ENCODE data around the gene MAP3K14.
"Not testable (repeated sequence)": the region's sequence is repeated elsewhere in the genome, so short reads cannot be mapped to it uniquely, and the experiment has no call there.

MAP3K14 gene

DNA sequence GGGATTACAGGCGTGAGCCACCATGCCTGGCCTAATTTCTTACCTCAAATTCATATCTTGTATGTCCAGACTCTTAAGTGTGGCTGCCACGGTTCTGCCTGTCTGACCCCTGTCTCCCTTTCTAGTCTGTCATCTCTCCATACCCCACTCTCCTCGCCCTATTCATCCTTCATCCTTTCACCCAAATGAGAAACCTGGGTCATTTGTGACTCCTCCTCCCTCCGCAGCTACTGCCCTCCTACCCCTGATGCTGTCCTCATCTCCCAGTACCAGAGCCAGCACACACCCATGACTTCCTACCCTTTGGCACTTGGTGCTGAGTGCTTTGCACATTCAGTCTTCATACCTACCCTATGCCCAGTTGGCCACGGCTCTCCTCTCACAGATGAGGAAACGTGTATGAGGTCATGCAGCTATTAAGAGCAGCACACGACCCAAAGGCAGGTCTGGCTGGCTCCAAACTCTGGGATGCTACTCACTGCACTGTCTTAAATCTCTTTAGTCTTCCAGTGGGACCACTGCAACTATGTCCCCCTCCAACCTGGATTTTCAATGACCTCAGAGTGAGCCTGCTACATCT is 56.5 kb downstream of the MAP3K14 start:
- DNase-seq (ENCODE audit: low read depth in 2 of 2): no peak

DNA sequence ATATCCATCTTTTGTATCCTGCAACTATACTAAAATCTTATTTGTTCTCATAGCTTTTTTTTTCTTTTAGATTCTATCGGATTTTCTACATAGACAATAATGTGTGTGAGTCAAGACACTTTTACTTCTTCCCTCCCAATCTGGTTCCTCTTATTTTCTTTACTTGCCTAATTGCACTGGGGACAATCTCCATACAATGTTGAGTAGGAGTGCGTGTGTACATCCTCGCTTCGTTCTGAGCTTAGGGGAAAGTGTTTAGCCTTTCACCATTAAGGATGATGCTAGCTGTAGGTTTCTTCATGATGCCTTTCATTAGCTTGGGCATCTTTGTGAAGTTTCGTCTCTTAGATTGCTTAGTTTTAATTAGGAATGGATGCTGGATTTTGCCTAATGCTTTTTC is 57.8 kb downstream of the MAP3K14 start:
- no peak for DNase-seq (ENCODE audit: low read depth in 2 of 2)

DNA sequence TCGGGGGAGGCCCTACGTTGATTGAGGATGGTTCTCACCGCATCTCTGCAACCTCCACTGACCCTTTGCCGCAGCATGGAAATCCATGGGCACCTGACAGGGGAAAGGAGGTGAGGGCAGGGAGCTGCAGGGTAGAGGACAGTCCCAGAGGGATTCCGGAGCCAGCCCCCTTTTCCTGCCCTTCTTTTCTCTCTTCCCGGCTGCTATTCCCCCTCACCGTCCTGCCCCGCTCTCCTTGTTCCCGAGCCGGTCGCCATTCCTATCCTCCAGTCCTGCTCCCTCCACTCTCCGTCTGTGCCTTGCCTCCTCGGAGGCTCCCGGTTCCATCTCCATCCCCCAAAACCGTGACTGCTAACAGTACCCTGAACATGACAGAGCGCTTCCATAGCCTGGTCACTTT is 59.7 kb downstream of the MAP3K14 start:
- no peak for DNase-seq (ENCODE audit: low read depth in 2 of 2)

DNA sequence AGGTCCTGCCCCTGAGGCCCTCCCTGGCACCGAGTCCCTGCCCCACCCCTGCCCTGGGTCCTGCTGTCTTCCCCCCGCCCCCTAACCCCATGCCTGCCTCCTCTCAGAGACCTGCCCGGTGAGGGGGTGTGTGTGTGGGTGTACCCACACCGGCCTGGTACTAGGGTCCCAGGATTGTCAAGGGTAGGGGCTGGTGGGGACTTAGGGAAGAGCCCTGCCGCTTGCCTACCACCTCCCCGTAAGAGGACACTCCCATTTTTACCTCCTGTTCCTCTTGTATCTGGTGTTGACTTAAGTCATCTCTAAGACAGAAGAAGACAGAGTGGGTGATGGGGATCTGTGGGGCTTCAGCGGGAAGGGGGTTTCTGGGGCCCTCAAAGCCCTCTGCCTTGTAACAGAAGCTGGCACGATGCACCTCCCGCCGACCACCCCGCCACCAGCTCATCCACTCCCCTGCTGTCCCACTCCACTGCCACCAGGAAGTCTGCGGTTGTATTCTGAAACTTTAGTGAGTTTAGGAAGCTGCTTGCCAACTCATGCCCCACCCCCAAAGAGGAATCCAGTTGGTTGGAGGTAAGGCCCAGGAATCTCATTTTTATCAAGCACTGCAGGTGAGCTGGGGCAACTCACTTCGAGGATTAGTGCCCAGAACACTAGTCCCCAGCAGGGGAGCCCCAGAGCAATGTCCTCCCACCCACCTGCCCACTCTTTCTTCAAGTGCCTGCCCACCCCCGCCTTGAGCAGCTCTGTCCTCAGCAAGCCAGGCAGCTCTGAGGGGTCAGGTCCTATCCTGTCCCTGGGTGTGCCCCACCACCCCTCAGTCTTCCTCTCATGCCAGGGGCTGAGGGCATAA is 60.5 kb downstream of the MAP3K14 start:
- DNase-seq (ENCODE audit: low read depth in 2 of 2): no peak

DNA sequence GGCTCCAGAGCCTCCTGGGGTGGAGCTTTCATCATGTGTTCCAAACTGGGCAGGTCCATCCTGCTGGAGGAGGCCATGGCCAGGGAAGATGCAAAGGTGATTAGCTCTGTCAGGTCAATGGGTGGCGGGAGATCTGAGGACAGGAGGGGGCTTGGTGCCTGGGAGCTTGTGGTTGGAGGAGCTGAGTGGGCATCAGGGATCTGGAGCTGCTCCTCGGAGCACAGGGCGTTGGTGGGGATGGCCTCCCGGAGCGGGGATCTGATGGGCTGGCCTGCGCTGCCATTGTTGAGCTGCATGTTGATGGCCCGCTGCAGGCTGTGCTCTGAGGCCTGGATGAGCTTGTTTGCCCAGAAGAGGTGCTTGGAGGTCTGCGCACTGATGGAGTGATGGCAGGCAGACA is 61.5 kb downstream of the MAP3K14 start:
- no peak for DNase-seq (ENCODE audit: low read depth in 2 of 2)

DNA sequence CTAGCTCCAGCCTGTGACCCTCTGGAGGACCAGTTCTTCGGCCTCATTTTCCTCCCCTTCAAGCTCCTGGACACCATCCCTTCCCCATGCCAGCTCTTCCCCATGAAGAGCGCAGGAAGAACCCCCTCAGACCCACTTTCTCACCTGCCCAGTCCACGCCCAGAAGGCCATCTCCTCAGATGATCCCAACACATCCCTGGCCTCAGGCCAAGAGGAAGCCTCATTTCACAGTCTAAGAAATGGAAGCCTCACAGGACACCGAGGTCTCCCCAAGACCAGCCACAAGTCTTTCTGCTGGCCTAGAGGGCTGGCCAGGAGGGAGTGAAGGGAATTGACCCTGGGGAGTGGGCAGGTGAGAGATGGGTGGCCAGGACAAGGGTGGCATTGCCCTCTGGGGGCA is 62.9 kb downstream of the MAP3K14 start:
- DNase-seq (ENCODE audit: low read depth in 2 of 2): no peak

DNA sequence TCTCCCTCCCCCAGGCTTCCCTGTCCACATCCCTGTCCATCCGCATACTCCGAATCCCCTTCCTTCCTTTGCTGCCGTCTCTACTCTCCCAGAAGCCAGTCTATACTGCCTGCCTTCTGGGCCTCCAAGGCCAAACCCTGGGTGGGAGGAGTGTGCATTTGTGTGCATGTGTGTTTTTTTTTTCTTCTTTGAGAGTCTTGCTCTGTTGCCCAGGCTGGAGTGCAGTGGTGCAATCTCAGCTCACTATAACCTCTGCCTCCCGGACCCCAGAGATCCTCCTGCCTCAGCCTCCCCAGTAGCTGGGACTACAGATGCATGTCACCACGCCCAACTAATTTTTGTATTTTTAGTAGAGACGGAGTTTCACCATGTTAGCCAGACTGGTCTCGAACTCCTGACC is 63.6 kb downstream of the MAP3K14 start:
- not testable (repeated sequence) for DNase-seq (ENCODE audit: low read depth in 2 of 2)

DNA sequence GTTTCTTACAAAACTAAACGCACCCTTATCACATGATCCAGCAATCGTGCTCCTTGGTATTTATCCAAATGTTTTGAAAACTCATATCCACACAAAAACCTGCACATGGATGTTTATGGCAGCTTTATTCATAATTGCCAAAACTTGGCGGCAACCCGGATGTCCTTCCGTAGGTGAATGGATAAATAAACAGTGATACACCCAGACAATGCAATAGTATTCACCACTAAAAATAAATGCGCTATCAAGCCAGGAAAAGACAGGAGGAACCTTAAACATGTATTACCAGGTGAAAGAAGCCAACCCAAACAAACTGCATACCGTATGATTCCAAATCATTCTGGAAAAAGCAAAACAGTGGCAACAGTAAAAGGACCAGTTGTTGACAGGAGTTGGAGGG is 64.9 kb downstream of the MAP3K14 start:
- DNase-seq (ENCODE audit: low read depth in 2 of 2): no peak

DNA sequence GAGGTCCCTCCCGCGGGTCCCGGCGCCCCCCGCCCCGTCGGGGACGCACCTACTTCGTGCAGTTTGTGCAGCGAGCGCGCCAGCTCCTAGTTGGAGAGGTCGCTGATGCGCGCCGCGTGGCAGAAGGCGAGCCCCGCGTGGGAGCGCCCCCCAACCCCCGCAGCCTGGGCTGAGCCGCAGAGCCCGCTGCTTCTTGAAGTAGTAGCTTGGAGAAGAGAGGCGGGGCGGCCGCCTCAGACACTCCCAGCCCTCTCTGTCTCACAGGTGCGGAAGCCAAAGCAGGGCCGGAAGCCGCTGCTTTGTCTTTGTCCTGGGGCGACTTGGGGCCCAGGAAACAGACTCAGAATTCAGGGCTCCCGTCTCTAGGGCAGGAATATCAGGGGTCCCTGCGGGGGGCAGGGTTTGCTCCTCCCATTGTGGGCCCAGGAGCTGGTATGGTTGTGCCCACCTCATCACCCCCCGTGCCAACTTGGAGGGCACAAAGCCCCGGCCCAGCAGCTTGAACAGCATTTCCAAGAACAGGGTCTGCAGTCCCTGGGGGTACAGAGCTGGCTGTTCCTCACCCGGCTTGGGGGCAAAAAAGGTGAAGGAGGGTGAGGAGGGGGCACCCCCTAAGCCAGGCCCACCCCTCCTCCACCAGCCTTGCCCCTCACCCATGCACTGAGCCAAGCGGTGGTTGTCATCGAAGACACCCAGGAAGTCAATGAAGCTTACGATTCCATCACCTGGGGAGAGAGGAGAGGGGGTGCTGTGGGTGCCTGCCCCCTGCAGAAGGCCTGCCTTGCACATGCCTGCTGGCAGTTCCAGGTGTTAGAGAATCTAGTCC is 68.5 kb downstream of the MAP3K14 start:
- peak; percentile 59 to 65 for DNase-seq (ENCODE audit: low read depth in 2 of 2)

DNA sequence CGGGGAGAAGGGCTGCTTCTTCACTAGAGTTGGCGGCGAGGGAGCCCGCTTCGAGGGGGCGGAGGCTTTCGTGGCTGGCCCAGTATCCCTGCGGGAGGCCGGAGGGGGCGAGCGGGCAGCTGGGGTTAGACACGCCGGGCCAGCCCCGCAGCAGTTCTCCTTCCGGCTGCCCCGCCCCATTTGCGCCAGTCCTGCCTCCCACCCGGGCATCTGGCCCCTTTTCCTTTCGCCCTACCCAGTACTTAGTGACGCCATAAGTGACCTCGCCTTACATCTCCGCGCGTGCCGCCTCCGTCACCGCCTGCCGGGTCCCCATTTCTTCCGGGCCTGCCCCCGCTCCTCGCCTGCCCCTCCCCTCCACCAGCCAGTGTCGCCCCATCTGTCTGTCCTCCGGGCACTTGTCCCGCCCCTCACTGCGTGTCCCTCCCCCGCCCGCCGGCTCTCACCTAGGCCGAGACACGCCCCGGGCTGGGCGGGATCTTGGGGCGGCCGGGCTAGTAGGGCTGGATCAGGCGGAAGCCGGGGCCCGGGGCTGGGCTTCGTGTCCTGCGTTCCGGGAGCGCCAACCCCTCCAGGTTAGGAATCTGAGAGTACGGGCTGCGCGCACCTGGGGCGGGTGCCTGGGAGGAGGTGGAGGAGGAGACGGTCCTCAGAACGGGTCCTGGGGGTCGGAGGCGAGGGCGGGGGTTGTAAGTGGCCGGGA is 69.2 kb downstream of the MAP3K14 start:
- DNase-seq (ENCODE audit: low read depth in 2 of 2): peak; percentile 93 to 98

DNA sequence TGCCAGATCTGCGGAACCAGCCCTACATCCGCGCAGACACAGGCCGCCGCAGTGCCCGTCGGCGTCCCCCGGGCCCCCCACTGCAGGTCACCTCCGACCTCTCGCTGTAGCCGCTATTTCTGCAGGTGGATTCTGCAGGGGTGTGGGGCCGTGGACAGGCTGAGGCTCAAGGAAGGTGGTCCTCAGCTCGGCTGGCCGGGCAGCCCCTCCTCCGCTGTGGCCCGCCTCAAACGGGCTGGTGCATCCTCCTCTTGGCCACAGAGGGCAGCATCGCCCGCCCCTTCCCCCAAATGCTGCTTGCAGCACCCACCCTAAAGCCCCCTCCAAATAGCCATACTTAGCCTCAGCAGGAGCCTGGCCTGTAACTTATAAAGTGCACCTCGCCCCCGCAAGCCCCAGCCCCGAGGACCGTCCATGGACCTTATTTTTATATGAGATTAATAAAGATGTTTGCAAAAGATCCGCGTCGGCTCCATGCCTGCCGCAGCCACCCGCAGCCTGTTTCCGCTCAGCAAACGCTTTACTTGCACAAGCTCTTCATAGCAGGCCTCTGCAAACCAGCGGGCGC is 69.9 kb downstream of the MAP3K14 start:
- no peak for DNase-seq (ENCODE audit: low read depth in 2 of 2)

DNA sequence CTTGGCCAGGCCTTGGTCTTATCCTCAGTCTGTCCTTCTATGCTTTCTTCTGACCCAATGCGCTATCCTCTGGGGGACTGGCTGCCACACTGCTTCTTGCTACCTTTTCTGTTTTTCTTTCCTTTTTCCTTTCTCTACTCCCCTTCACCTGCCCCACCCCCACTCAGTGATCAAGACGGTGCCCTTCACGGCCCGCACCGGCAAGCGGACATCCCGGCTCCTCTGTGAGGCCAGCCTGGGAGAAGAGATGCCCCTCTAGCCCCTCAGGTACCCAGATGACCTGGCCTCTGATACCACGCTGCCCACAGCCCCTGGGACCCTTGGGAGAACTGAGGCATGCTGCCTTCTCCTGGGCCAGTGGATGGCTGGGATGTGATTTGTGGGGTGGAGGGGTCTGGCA is 70.5 kb downstream of the MAP3K14 start:
- no peak for DNase-seq (ENCODE audit: low read depth in 2 of 2)

DNA sequence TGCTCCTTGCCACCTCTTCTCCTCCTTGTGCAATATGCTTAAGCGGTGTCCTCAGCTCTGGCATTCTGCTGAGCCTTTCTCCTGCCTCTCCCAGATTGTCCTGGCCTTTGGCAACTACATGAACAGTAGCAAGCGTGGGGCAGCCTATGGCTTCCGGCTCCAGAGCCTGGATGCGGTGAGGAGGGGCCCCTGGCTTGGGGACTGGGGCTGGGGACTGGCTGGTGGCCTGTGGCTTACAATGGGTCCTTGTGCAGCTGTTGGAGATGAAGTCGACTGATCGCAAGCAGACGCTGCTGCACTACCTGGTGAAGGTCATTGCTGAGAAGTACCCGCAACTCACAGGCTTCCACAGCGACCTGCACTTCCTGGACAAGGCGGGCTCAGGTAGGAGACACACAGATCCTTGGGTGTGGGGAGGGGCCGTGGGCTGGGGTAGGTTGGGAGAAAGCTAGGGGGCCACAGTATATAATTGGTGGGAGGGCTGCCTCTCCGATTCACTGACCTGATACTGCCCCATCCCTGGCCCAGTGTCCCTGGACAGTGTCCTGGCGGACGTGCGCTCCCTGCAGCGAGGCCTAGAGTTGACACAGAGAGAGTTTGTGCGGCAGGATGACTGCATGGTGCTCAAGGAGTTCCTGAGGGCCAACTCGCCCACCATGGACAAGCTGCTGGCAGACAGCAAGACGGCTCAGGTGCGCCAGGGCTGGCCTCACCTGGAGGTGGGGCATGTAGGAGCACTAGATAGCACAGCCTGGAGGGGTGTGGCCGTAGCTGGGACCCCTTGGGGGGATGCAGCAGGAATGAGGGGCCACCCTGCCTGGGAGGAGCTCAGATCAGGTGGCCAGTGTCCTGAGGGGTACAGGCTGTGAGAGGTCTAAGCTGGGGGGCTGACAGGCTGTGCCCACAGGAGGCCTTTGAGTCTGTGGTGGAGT is 71.8 kb downstream of the MAP3K14 start:
- DNase-seq (ENCODE audit: low read depth in 2 of 2): no peak

DNA sequence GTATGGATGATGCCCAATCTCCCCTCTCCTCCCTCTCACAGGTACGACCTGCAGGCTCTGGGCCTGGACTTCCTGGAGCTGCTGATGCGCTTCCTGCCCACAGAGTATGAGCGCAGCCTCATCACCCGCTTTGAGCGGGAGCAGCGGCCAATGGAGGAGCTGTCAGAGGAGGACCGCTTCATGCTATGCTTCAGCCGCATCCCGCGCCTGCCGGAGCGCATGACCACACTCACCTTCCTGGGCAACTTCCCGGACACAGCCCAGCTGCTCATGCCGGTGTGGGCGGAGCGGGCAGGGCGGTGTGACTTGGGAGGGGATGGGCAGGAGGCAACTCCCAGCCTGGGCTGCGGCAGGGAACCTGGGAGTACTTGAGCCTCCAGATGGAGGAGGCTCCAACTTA is 73.1 kb downstream of the MAP3K14 start:
- no peak for DNase-seq (ENCODE audit: low read depth in 2 of 2)

DNA sequence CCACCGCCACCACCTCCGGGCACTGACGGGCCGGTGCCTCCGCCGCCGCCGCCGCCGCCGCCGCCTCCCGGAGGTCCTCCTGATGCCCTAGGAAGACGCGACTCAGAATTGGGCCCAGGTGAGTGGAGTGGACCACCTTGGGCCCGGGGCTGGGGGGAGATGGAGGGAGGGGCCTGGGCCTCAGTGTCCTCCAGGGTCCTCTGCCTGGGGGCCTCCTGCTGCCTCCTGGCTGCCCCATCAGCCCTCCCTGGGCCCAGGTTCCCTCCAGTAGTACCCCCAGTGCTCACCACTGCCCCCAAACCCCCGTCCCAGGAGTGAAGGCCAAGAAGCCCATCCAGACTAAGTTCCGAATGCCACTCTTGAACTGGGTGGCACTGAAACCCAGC is 74.8 kb downstream of the MAP3K14 start:
- no peak for DNase-seq (ENCODE audit: low read depth in 2 of 2)

DNA sequence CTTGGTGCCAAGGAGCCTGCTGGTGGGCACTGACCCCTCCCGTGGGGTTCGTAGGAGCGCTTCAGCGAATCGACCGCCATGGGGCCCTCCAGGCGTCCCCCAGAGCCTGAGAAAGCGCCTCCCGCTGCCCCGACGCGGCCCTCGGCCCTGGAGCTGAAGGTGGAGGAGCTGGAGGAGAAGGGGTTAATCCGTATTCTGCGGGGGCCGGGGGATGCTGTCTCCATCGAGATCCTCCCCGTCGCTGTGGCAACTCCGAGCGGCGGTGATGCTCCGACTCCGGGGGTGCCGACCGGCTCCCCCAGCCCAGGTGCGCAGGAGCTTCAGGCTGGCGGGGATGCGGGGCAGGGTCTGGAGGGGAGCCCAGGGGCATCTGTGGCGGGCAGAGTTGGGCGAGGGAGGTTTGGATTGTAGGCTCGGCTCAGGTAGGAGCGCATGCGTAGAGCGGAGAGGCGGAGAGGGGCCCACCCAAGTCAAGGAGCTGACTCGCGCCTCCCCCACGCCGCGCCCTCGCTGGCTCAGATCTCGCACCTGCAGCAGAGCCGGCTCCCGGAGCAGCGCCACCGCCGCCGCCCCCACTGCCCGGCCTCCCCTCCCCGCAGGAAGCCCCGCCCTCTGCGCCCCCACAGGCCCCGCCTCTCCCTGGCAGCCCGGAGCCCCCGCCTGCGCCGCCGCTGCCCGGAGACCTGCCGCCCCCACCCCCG is 75.3 kb downstream of the MAP3K14 start:
- no peak for DNase-seq (ENCODE audit: low read depth in 2 of 2)

DNA sequence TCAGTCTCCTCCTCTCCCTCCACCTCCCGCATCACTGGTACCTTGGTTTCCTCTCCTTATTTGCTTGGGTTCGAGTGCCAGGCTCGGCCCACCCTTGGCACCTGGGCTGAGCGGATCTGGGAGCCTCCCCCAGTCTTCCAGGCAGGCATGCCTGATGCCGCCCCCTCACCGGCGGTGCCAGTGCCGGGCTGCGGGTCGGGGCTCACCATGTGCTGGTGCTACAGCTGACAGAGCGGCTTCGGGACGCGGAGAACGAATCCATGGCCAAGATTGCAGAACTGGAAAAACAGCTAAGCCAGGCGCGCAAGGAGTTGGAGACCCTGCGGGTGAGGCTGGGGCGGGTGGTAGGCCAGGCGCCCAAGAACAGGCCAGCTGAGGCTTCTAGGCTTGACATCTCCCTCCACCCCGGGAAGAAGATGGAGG is 75.9 kb downstream of the MAP3K14 start:
- no peak for DNase-seq (ENCODE audit: low read depth in 2 of 2)

DNA sequence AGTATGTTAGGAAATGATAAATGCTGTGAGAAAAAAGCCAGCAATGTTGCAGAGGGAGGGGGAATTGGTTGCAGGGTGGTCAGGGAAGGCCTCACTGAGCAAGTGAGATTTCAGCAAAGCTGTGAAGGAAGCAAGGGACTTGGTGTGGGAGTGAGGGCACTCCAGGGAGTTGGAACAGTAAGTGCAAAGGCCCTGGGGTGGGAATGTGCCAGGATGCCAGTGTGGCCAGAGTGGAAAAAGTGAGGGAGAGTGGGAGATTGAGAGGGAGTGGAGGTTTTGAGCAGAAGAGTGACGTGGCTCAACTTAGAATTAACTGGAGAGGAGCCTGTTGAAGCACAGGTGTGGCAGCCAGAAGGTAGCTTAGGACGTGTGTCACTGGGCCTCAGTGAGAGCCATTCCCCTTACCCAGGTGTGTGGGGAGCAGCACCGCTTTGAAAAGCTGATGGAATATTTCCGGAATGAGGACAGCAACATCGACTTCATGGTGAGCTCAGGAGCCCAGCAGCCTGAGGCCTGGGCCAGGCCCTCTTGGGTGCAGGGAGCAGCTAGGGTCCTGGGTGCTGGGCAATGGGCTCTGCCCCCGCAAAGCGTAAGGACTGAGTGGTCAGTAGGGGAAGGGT is 78.6 kb downstream of the MAP3K14 start:
- DNase-seq (ENCODE audit: low read depth in 2 of 2): no peak

DNA sequence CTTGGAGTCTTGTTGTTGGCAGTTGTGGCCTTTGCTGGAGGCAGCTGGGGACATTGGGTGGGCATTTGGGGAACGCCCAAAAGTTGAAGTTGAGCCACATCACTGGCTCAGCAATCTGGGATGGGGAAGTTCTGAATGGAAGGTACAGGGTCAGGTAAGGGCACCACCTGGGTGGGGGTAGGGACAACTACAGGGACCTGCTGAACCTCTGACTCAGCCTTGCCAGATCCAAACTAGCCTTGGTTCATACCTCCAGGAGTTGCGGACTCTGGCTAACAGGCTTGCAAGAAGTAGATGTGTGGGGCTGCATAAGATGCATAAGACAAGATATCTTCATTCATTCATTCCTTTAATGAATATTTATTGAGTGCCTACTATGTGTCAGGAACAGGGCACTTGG is 79.1 kb downstream of the MAP3K14 start:
- no peak for DNase-seq (ENCODE audit: low read depth in 2 of 2)

DNA sequence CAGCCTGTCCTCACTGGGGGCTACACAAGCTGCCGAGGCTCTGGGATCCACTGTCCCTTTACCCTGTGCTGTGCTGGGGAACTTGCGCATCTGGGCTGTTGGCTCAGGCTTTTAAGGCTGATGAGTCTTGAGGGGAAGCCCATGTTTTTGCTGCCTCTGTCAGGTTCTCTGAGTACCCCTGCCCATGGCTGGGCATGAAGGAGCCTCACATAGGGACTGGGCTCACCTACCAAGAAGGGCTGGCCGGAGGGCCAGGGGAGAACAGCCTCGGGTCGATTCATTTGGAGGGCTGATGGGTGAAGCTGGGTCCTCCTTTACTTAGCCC is 80.6 kb downstream of the MAP3K14 start:
- no peak for DNase-seq (ENCODE audit: low read depth in 2 of 2)
